Rectal smooth muscle tissue (tissue), 1 donor: Measurements from ENCODE around the gene SHC2.
"Not testable (repeated sequence)": the region's sequence is repeated elsewhere in the genome, so short reads cannot be mapped to it uniquely, and the experiment has no call there.

Experiments
- H3K27ac ChIP-seq: one replicate; pipeline ENCODE4 v1.7.0; 2013; ENCODE audit warnings: low read depth, low read length, inconsistent platforms
- H3K27me3 ChIP-seq: one replicate; pipeline ENCODE4 v1.7.0; 2013; ENCODE audit warnings: low read length; ENCODE audit not compliant: control insufficient read depth, insufficient read depth
- H3K36me3 ChIP-seq: one replicate; pipeline ENCODE4 v1.7.0; 2013; ENCODE audit warnings: low read length; ENCODE audit not compliant: control insufficient read depth, insufficient read depth
- H3K4me1 ChIP-seq: one replicate; pipeline ENCODE4 v1.7.0; 2013; ENCODE audit warnings: low read length; ENCODE audit not compliant: control insufficient read depth, insufficient read depth
- H3K4me3 ChIP-seq: one replicate; pipeline ENCODE4 v1.7.0; 2013; ENCODE audit warnings: low read length
- H3K9ac ChIP-seq: one replicate; pipeline ENCODE4 v1.7.0; 2013; ENCODE audit warnings: low read length

SHC2 gene

GRCh38 chr19:418761-419671 is 41.8 kb downstream of the SHC2 start:
- Histone ChIP-seq H3K4me3 (no peak overlapping the region), H3K27ac (no peak overlapping the region), H3K9ac (no peak overlapping the region), H3K36me3 (no peaks in the 10 kb centered on the region), H3K27me3 (no peaks in the 10 kb centered on the region), H3K4me1 (no peaks in the 10 kb centered on the region)

GRCh38 chr19:416416-416815 is 44.4 kb downstream of the SHC2 start:
- H3K36me3 ChIP-seq, result no peaks in the 10 kb centered on the region
- H3K27ac ChIP-seq, result no peak overlapping the region
- H3K4me1 ChIP-seq, result no peaks in the 10 kb centered on the region
- H3K4me3 ChIP-seq, result no peak overlapping the region
- H3K9ac ChIP-seq, result no peak overlapping the region
- peaks cover 9% of the 10 kb centered on the region for H3K27me3 ChIP-seq

- H3K9ac ChIP-seq, result no peak overlapping the region
- H3K36me3 ChIP-seq, result no peaks in the 10 kb centered on the region
- H3K27ac ChIP-seq, result no peak overlapping the region
- no peaks in the 10 kb centered on the region for H3K4me1 ChIP-seq
- no peak overlapping the region for H3K4me3 ChIP-seq
- H3K27me3 ChIP-seq, result peaks cover 11% of the 10 kb centered on the region
Observed at GRCh38 chr19:415292-415691, 45.5 kb downstream of the SHC2 start.

GRCh38 chr19:413756-414420 is 46.9 kb downstream of the SHC2 start:
- Histone ChIP-seq H3K27me3 (peaks cover 16% of the 10 kb centered on the region), H3K27ac (no peak overlapping the region), H3K9ac (no peak overlapping the region), H3K4me1 (peaks cover 3% of the 10 kb centered on the region), H3K36me3 (no peaks in the 10 kb centered on the region), H3K4me3 (no peak overlapping the region)

GRCh38 chr19:412356-413355 is 48.2 kb downstream of the SHC2 start:
- Histone ChIP-seq H3K36me3 (no peaks in the 10 kb centered on the region), H3K9ac (no peak overlapping the region), H3K27me3 (peaks cover 16% of the 10 kb centered on the region), H3K27ac (no peak overlapping the region), H3K4me1 (peaks cover 3% of the 10 kb centered on the region), H3K4me3 (no peak overlapping the region)

GRCh38 chr19:411723-412355 is 49.0 kb downstream of the SHC2 start:
- Histone ChIP-seq H3K27ac (no peak overlapping the region), H3K4me1 (peaks cover 3% of the 10 kb centered on the region), H3K27me3 (peaks cover 16% of the 10 kb centered on the region), H3K4me3 (no peak overlapping the region), H3K9ac (no peak overlapping the region), H3K36me3 (no peaks in the 10 kb centered on the region)

GRCh38 chr19:411121-411722 is 49.6 kb downstream of the SHC2 start:
- H3K27me3 ChIP-seq, result peaks cover 16% of the 10 kb centered on the region
- H3K27ac ChIP-seq, H3K36me3 ChIP-seq, H3K4me1 ChIP-seq, H3K4me3 ChIP-seq, H3K9ac ChIP-seq: not testable (repeated sequence)

GRCh38 chr19:410243-410781 is 50.5 kb downstream of the SHC2 start:
- Histone ChIP-seq H3K4me3 (no peak overlapping the region), H3K4me1 (peaks cover 3% of the 10 kb centered on the region), H3K27me3 (peaks cover 16% of the 10 kb centered on the region), H3K9ac (no peak overlapping the region), H3K27ac (no peak overlapping the region), H3K36me3 (no peaks in the 10 kb centered on the region)

GRCh38 chr19:409516-410242 is 51.2 kb downstream of the SHC2 start:
- peaks cover 3% of the 10 kb centered on the region for H3K4me1 ChIP-seq
- peaks cover 19% of the 10 kb centered on the region for H3K27me3 ChIP-seq

GRCh38 chr19:408902-409515 is 51.8 kb downstream of the SHC2 start, which contains the start of gene C2CD4C:
TSS of gene C2CD4C (minus strand) at chr19:409147. CDS start at chr19:408361, 786 bp downstream.
- H3K4me1 ChIP-seq, result peaks cover 3% of the 10 kb centered on the region
- no peak within 1 kb of the TSS for H3K27ac ChIP-seq
- H3K27me3 ChIP-seq, result peaks cover 19% of the 10 kb centered on the region
- no peak within 1 kb of the TSS for H3K9ac ChIP-seq
- H3K36me3 ChIP-seq, result no peaks in the 10 kb centered on the region
- peak within 1 kb of the TSS; percentile 51 for H3K4me3 ChIP-seq

More at GRCh38 chr19:409516-410242, 51.2 kb downstream of the SHC2 start:
- H3K36me3 ChIP-seq, result no peaks in the 10 kb centered on the region
- no peak overlapping the region for H3K9ac ChIP-seq
- H3K27ac ChIP-seq, result no peak overlapping the region
- peak overlapping the region; percentile 51 for H3K4me3 ChIP-seq
